ENCODE results near the gene PTPRF.

Gene PTPRF

GRCh38 chr1:43556782-43557181 lies 26.1 kb downstream of the PTPRF start:
- DNase-seq: no peak

GRCh38 chr1:43557744-43558245 lies 27.1 kb downstream of the PTPRF start:
- no peak for DNase-seq

- peak; percentile 67 for DNase-seq
These were observed 27.7 kb downstream of the PTPRF start for GRCh38 chr1:43558346-43558841.

- DNase-seq: no peak
These were observed 29.0 kb downstream of the PTPRF start for GRCh38 chr1:43559714-43560113.

GRCh38 chr1:43560286-43560685 lies 29.6 kb downstream of the PTPRF start:
- no peak for DNase-seq

GRCh38 chr1:43563876-43564539 lies 33.3 kb downstream of the PTPRF start:
- no peak for DNase-seq

GRCh38 chr1:43564551-43565348 lies 34.1 kb downstream of the PTPRF start:
- no peak for DNase-seq

- DNase-seq: peak; percentile 52
These were observed 35.1 kb downstream of the PTPRF start for GRCh38 chr1:43565600-43566360.

- peak; percentile 49 for DNase-seq
These were observed 35.8 kb downstream of the PTPRF start for GRCh38 chr1:43566382-43567044.

GRCh38 chr1:43569175-43569574 lies 38.5 kb downstream of the PTPRF start:
- no peak for DNase-seq

- DNase-seq: no peak
These were observed 39.6 kb downstream of the PTPRF start for GRCh38 chr1:43570277-43570676.

GRCh38 chr1:43570715-43571114 lies 40.0 kb downstream of the PTPRF start:
- no peak for DNase-seq

GRCh38 chr1:43572084-43572483 lies 41.4 kb downstream of the PTPRF start:
- no peak for DNase-seq

- DNase-seq: no peak
These were observed 41.9 kb downstream of the PTPRF start for GRCh38 chr1:43572538-43572937.

GRCh38 chr1:43573066-43573800 lies 42.5 kb downstream of the PTPRF start:
- DNase-seq: no peak

- no peak for DNase-seq
These were observed 45.8 kb downstream of the PTPRF start for GRCh38 chr1:43576521-43576920.

GRCh38 chr1:43577655-43578542 lies 47.2 kb downstream of the PTPRF start:
- no peak for DNase-seq

GRCh38 chr1:43580039-43580438 lies 49.4 kb downstream of the PTPRF start:
- DNase-seq: no peak

GRCh38 chr1:43582162-43582566 lies 51.5 kb downstream of the PTPRF start:
- DNase-seq: peak; percentile 84

- no peak for DNase-seq
These were observed 52.4 kb downstream of the PTPRF start for GRCh38 chr1:43583058-43583457.

GRCh38 chr1:43584204-43584603 lies 53.5 kb downstream of the PTPRF start:
- no peak for DNase-seq
